ENCODE measurements around the gene AFF2. TPM values are rescaled to one million over a fixed set of nuclear protein-coding genes. Genes with fewer than 3 reads are reported as not detected.

Gene AFF2
- total and polyA plus RNA-seq, 4 experiments from 2014 or later, result 0.03 to 1.0 (median 0.90) TPM; not detected in 1

DNA sequence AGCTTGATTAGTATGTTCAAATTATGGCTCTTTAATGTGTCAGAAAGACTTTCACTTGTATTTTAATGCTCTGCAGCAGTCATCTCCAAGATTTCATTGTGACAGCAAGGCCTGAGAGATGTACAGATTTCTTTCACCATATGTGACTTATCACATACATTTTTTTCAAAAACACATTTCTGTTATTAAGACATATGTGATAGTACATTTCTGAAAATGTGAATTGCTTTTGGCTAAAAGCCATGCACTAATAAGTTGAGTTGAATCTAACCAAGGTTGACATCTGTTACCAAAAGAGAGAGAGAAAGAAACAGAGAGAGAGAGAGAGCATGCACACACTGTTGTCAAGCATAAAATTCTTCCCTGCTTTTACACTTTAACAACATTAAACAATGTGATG is 409.3 kb downstream of the AFF2 start:
- H3K36me3 Mint-ChIP-seq, result peaks cover 0 to 3% of the 10 kb centered on the region in 2 donors
- H3K9me3 Mint-ChIP-seq, result peaks cover 0 to 6% (median 0%) of the 10 kb centered on the region in 8 donors
- no peaks in the 10 kb centered on the region for H3K4me1 Mint-ChIP-seq
- no peak overlapping the region for H3K4me3 ChIP-seq (ENCODE audit: low read length in 2 of 2)
- no peaks in the 10 kb centered on the region for H3K27me3 Mint-ChIP-seq
- CTCF ChIA-PET (ENCODE audit: partially characterized antibody), result no interaction called here
- no peaks in the 10 kb centered on the region for H3K27me3 ChIP-seq (ENCODE audit: insufficient read depth, low read length)
- no peak overlapping the region for H3K27ac Mint-ChIP-seq
- no peaks in the 10 kb centered on the region for H3K36me3 ChIP-seq (ENCODE audit: insufficient read depth, low read length)
- H3K9me3 ChIP-seq (ENCODE audit: control insufficient read depth in 1 of 2, low read length in 2 of 2), result no peaks in the 10 kb centered on the region
- no peak overlapping the region for H3K4me3 Mint-ChIP-seq
- intact Hi-C loops (cut with micrococcal nuclease), result no loop called here
- no peak for DNase-seq
- no peaks in the 10 kb centered on the region for H3K4me1 ChIP-seq (ENCODE audit: insufficient read depth, low read length)
- no peak overlapping the region for H3K27ac ChIP-seq (ENCODE audit: low read depth, low read length)
- POLR2A ChIA-PET (ENCODE audit: partially characterized antibody), result no interaction called here

DNA sequence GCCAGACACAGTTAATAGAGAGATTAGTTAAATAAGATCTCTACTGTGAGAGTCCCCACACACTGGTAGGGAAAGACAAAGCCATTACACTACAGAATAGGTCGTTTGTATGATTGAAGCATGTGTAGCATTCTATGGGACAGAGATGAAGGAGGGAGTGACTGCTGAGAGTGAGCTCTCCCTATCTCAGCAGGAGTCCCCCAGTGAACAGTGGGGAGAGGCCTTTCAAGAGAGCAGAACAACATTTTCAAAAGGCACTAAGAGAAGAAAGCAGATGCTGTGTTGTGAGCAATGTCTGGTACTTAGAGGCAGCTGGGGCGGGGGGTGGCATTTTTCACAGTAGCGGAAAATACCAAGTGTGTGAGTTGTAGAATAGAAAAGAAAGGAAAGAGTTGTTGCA is 413.6 kb downstream of the AFF2 start:
- ChIA-PET POLR2A (ENCODE audit: partially characterized antibody) (no interaction called here), CTCF (ENCODE audit: partially characterized antibody) (no interaction called here)
- H3K4me1 Mint-ChIP-seq, result no peaks in the 10 kb centered on the region
- no peaks in the 10 kb centered on the region for H3K9me3 Mint-ChIP-seq
- H3K36me3 ChIP-seq (ENCODE audit: insufficient read depth, low read length), result no peaks in the 10 kb centered on the region
- H3K27me3 Mint-ChIP-seq, result no peaks in the 10 kb centered on the region
- intact Hi-C loops (cut with micrococcal nuclease), result no loop called here
- H3K4me3 ChIP-seq (ENCODE audit: low read length in 2 of 2), result no peak overlapping the region
- H3K27ac ChIP-seq (ENCODE audit: low read depth, low read length), result no peak overlapping the region
- H3K27me3 ChIP-seq (ENCODE audit: insufficient read depth, low read length), result no peaks in the 10 kb centered on the region
- no peaks in the 10 kb centered on the region for H3K4me1 ChIP-seq (ENCODE audit: insufficient read depth, low read length)
- no peak for DNase-seq
- H3K36me3 Mint-ChIP-seq, result no peaks in the 10 kb centered on the region
- H3K27ac Mint-ChIP-seq, result no peak overlapping the region
- H3K9me3 ChIP-seq (ENCODE audit: control insufficient read depth in 1 of 2, low read length in 2 of 2), result no peaks in the 10 kb centered on the region
- no peak overlapping the region for H3K4me3 Mint-ChIP-seq

DNA sequence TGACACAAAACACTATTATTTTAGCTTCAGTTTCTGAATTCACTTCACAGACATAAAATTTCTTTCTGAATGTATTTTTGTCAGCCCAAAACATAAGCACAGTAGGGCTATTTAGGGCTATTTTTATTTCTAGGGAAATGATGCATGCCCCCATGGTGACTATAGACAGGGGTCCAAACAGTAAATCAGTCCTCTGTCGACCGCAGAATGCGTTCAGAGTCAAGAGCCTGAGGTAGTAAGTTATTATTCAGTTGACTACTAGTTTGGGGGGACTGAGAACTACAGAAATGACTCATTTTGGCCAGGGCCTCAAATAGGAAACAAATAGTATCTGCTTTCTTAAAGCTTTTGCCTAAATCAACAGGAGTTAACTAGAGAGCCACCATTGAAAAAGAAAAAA is 414.4 kb downstream of the AFF2 start:
- H3K4me1 Mint-ChIP-seq, result no peaks in the 10 kb centered on the region
- H3K27me3 Mint-ChIP-seq, result no peaks in the 10 kb centered on the region
- ChIA-PET POLR2A (ENCODE audit: partially characterized antibody) (no interaction called here), CTCF (ENCODE audit: partially characterized antibody) (no interaction called here)
- no peaks in the 10 kb centered on the region for H3K36me3 ChIP-seq (ENCODE audit: insufficient read depth, low read length)
- no peaks in the 10 kb centered on the region for H3K4me1 ChIP-seq (ENCODE audit: insufficient read depth, low read length)
- no peaks in the 10 kb centered on the region for H3K9me3 Mint-ChIP-seq
- H3K27ac Mint-ChIP-seq, result no peak overlapping the region
- H3K4me3 ChIP-seq (ENCODE audit: low read length in 2 of 2), result no peak overlapping the region
- DNase-seq, result no peak
- H3K9me3 ChIP-seq (ENCODE audit: control insufficient read depth in 1 of 2, low read length in 2 of 2), result no peaks in the 10 kb centered on the region
- H3K4me3 Mint-ChIP-seq, result no peak overlapping the region
- no peaks in the 10 kb centered on the region for H3K36me3 Mint-ChIP-seq
- no peaks in the 10 kb centered on the region for H3K27me3 ChIP-seq (ENCODE audit: insufficient read depth, low read length)
- intact Hi-C loops (cut with micrococcal nuclease), result no loop called here
- no peak overlapping the region for H3K27ac ChIP-seq (ENCODE audit: low read depth, low read length)

DNA sequence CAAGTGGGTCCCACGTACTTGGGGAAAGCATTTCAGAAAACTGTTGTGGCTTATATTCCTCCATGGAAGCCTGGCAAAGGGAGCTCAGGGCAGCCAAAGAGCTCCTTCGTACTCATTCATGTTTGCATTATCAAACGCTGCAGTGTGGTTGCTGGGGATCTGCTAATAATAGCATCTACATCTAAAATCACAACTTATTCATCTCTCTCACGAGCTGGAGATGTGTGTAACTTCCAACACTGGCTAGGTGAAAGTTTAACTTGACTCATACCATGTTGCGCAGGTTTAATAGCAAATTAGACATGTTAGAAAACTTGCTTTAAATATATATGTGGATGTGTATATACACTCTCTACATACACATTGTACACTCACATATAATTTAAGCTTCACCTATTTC is 415.1 kb downstream of the AFF2 start:
- Mint-ChIP-seq H3K27me3 (no peaks in the 10 kb centered on the region), H3K9me3 (no peaks in the 10 kb centered on the region), H3K36me3 (no peaks in the 10 kb centered on the region), H3K4me3 (no peak overlapping the region), H3K27ac (no peak overlapping the region), H3K4me1 (no peaks in the 10 kb centered on the region)
- Histone ChIP-seq H3K9me3 (ENCODE audit: control insufficient read depth in 1 of 2, low read length in 2 of 2) (no peaks in the 10 kb centered on the region), H3K27ac (ENCODE audit: low read depth, low read length) (no peak overlapping the region), H3K27me3 (ENCODE audit: insufficient read depth, low read length) (no peaks in the 10 kb centered on the region), H3K4me3 (ENCODE audit: low read length in 2 of 2) (no peak overlapping the region), H3K36me3 (ENCODE audit: insufficient read depth, low read length) (no peaks in the 10 kb centered on the region), H3K4me1 (ENCODE audit: insufficient read depth, low read length) (no peaks in the 10 kb centered on the region)
- DNase-seq, result no peak
- CTCF ChIA-PET (ENCODE audit: partially characterized antibody), result no interaction called here
- intact Hi-C loops (cut with micrococcal nuclease), result no loop called here
- POLR2A ChIA-PET (ENCODE audit: partially characterized antibody), result no interaction called here

DNA sequence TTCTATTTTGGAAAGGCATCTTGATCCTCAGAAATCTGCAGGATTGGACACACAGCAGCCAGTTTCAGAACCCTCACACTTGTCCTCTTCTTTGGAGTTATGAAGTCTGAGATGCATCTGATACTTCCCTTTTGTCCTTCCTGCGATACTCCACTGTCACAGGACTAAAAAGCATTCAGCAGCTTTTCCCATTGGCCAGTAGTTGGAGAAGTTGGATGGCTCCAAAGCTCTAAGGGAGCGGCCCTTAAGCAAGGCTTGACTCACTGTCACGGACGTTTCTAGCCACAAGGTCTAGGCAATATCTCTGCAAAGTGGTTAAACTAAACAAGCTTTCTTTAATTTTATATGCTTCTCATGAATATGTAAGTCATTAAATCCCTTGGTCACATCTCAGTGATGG is 417.0 kb downstream of the AFF2 start:
- no peaks in the 10 kb centered on the region for H3K36me3 ChIP-seq (ENCODE audit: insufficient read depth, low read length)
- no peak overlapping the region for H3K4me3 Mint-ChIP-seq
- no peak for DNase-seq
- H3K9me3 ChIP-seq (ENCODE audit: control insufficient read depth in 1 of 2, low read length in 2 of 2), result no peaks in the 10 kb centered on the region
- no peak overlapping the region for H3K4me3 ChIP-seq (ENCODE audit: low read length in 2 of 2)
- H3K27me3 ChIP-seq (ENCODE audit: insufficient read depth, low read length), result no peaks in the 10 kb centered on the region
- no peaks in the 10 kb centered on the region for H3K4me1 ChIP-seq (ENCODE audit: insufficient read depth, low read length)
- no peaks in the 10 kb centered on the region for H3K4me1 Mint-ChIP-seq
- ChIA-PET CTCF (ENCODE audit: partially characterized antibody) (no interaction called here), POLR2A (ENCODE audit: partially characterized antibody) (no interaction called here)
- H3K9me3 Mint-ChIP-seq, result no peaks in the 10 kb centered on the region
- no peak overlapping the region for H3K27ac ChIP-seq (ENCODE audit: low read depth, low read length)
- intact Hi-C loops (cut with micrococcal nuclease), result no loop called here
- no peak overlapping the region for H3K27ac Mint-ChIP-seq
- no peaks in the 10 kb centered on the region for H3K27me3 Mint-ChIP-seq
- H3K36me3 Mint-ChIP-seq, result no peaks in the 10 kb centered on the region

DNA sequence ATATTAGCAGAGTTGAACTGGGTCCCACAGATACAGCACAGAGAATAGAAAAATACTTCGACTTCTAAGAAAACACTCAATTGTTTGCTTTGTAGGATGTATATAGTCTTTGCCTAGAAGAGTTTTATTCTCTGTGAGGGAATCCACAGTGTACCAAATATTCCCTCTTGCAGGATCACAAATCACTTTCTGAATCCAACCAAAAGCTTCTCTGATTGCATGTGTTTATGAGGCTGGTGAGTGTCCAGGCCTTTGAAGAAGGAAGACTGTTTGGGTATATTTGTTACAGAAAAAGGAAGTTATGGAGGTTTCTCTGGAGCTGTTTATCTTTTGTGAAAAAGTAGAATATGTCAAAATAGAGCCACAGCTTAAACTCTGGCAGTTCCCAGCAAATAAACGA is 423.2 kb downstream of the AFF2 start:
- ChIA-PET POLR2A (ENCODE audit: partially characterized antibody) (no interaction called here), CTCF (ENCODE audit: partially characterized antibody) (no interaction called here)
- no peaks in the 10 kb centered on the region for H3K36me3 Mint-ChIP-seq

DNA sequence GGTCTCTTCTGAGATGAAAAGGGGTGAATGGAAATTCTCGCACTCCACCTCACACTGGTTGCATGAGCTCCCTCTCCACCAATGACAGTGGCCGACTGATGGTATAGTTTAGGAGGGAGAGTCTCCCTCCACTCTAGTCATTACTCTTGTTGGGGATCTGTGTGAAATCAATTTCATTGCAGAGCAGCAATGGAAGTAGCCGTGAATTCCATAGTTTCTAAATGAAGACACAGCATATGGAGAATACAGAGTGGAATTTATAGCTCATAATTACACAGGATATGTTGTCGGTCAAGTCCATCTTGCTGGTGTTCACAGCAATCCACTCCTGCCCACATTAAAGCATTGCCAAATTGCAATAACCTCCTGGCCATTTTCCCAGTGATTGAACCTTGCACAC is 426.0 kb downstream of the AFF2 start:
- ChIA-PET POLR2A (ENCODE audit: partially characterized antibody) (no interaction called here), CTCF (ENCODE audit: partially characterized antibody) (no interaction called here)
- Histone ChIP-seq H3K27me3 (ENCODE audit: insufficient read depth, low read length) (no peaks in the 10 kb centered on the region), H3K9me3 (ENCODE audit: control insufficient read depth in 1 of 2, low read length in 2 of 2) (no peaks in the 10 kb centered on the region), H3K27ac (ENCODE audit: low read depth, low read length) (no peak overlapping the region), H3K4me3 (ENCODE audit: low read length in 2 of 2) (no peak overlapping the region), H3K4me1 (ENCODE audit: insufficient read depth, low read length) (no peaks in the 10 kb centered on the region), H3K36me3 (ENCODE audit: insufficient read depth, low read length) (no peaks in the 10 kb centered on the region)
- no peaks in the 10 kb centered on the region for H3K4me1 Mint-ChIP-seq
- H3K9me3 Mint-ChIP-seq, result no peaks in the 10 kb centered on the region
- peaks cover 0 to 1% of the 10 kb centered on the region in 2 donors for H3K27me3 Mint-ChIP-seq
- no peaks in the 10 kb centered on the region for H3K36me3 Mint-ChIP-seq
- no peak overlapping the region for H3K4me3 Mint-ChIP-seq
- no peak for DNase-seq
- no peak overlapping the region for H3K27ac Mint-ChIP-seq
- intact Hi-C loops (cut with micrococcal nuclease), result no loop called here

More for the DNA sequence above, 423.2 kb downstream of the AFF2 start:
- H3K27ac ChIP-seq (ENCODE audit: low read depth, low read length), result no peak overlapping the region
- H3K4me1 ChIP-seq (ENCODE audit: insufficient read depth, low read length), result no peaks in the 10 kb centered on the region
- Mint-ChIP-seq H3K4me1 (no peaks in the 10 kb centered on the region), H3K9me3 (no peaks in the 10 kb centered on the region), H3K4me3 (no peak overlapping the region), H3K27me3 (peaks cover 0 to 1% of the 10 kb centered on the region in 2 donors), H3K27ac (no peak overlapping the region)
- H3K27me3 ChIP-seq (ENCODE audit: insufficient read depth, low read length), result no peaks in the 10 kb centered on the region
- no peak for DNase-seq
- no peak overlapping the region for H3K4me3 ChIP-seq (ENCODE audit: low read length in 2 of 2)
- no peaks in the 10 kb centered on the region for H3K9me3 ChIP-seq (ENCODE audit: control insufficient read depth in 1 of 2, low read length in 2 of 2)
- no peaks in the 10 kb centered on the region for H3K36me3 ChIP-seq (ENCODE audit: insufficient read depth, low read length)
- intact Hi-C loops (cut with micrococcal nuclease), result no loop called here

DNA sequence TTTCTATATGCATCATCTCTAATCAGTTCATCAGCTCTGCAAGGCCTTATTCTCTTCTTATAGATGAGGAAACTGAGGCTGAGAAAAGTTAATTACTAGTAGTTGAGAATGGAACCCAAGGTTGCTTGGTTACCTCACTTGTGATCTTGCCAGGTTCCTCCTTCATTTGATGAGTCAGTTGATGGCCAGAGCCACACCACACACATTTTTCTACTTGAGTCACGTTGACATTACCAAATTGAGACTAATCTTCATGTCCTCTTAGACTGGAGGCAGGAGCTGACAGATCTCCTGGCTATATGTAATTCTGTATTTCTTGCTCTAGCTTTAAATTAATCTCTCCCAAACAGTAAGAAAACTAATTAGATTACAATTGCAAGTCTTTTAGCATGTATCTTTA is 428.4 kb downstream of the AFF2 start:
- CTCF ChIA-PET (ENCODE audit: partially characterized antibody), result no interaction called here
- intact Hi-C loops (cut with micrococcal nuclease), result no loop called here
- no peaks in the 10 kb centered on the region for H3K36me3 Mint-ChIP-seq
- no peaks in the 10 kb centered on the region for H3K4me1 Mint-ChIP-seq
- no peaks in the 10 kb centered on the region for H3K9me3 ChIP-seq (ENCODE audit: control insufficient read depth in 1 of 2, low read length in 2 of 2)
- POLR2A ChIA-PET (ENCODE audit: partially characterized antibody), result no interaction called here
- H3K4me3 ChIP-seq (ENCODE audit: low read length in 2 of 2), result no peak overlapping the region
- H3K36me3 ChIP-seq (ENCODE audit: insufficient read depth, low read length), result no peaks in the 10 kb centered on the region
- H3K4me3 Mint-ChIP-seq, result no peak overlapping the region
- H3K4me1 ChIP-seq (ENCODE audit: insufficient read depth, low read length), result no peaks in the 10 kb centered on the region
- H3K27me3 Mint-ChIP-seq, result peaks cover 0 to 1% of the 10 kb centered on the region in 2 donors
- H3K9me3 Mint-ChIP-seq, result peaks cover 0 to 2% (median 0%) of the 10 kb centered on the region in 8 donors
- no peak overlapping the region for H3K27ac Mint-ChIP-seq
- no peaks in the 10 kb centered on the region for H3K27me3 ChIP-seq (ENCODE audit: insufficient read depth, low read length)
- H3K27ac ChIP-seq (ENCODE audit: low read depth, low read length), result no peak overlapping the region
- no peak for DNase-seq

All from CD4-positive, alpha-beta memory T cell (primary cell).